Measurements from ENCODE around the gene ARSG. TPM values are rescaled to one million over a fixed set of nuclear protein-coding genes. Genes with fewer than 3 reads are reported as not detected.

Gene ARSG
- total and polyA plus RNA-seq, 2 of the 13 experiments (the other 11 are each of a cell fraction or from before 2014, with no cell fraction given), result 3.7 to 15.2 TPM

GRCh38 chr17:68455901-68456338, 164.6 kb downstream of the ARSG start (continued):
- TF ChIP-seq ARID3A (IDR thresholded peaks at IDR 0.05; ENCODE audit: low read depth, low read length), result peak; percentile 60; the same call in 1 of the 2 replicates
- TF ChIP-seq ZNF557 (CRISPR knock-in tag; IDR thresholded peaks at IDR 0.05), result no peak
- peak; percentile 44; the same call in 1 of the 2 replicates for TF ChIP-seq TCF7 (IDR thresholded peaks at IDR 0.05; ENCODE audit: low read depth)
- 0 out of 2 replicates have a peak, but pooled peaks have one; percentile 3 for TF ChIP-seq ZNF878 (CRISPR knock-in tag; IDR thresholded peaks at IDR 0.05)
- TF ChIP-seq NCOA2 (CRISPR knock-in tag; IDR thresholded peaks at IDR 0.05), result peak; percentile 46
- no peak for TF ChIP-seq ZNF446 (CRISPR knock-in tag; IDR thresholded peaks at IDR 0.05)
- no peak for TF ChIP-seq MYNN (CRISPR knock-in tag; IDR thresholded peaks at IDR 0.05; ENCODE audit: low read depth)
- peak; percentile 69 for TF ChIP-seq BCL6 (CRISPR knock-in tag; IDR thresholded peaks at IDR 0.05)
- peak in 1 of 2 experiments; percentile 30; a peak in 1 of 4 replicates for TF ChIP-seq EP300 (IDR thresholded peaks at IDR 0.05; ENCODE audit: low read depth in 2 of 2, low read length in 2 of 2)
- TF ChIP-seq EP300 (CRISPR knock-in tag; IDR thresholded peaks at IDR 0.05; ENCODE audit: borderline replicate concordance), result no peak
- peak in 1 of 2 experiments; percentile 76; a peak in 2 of 4 replicates for TF ChIP-seq ATF4 (CRISPR knock-in tag; IDR thresholded peaks at IDR 0.05)
- peak; percentile 35; the same call in 1 of the 2 replicates for TF ChIP-seq NR2C2 (CRISPR knock-in tag; IDR thresholded peaks at IDR 0.05; ENCODE audit: borderline replicate concordance)
- no peak for TF ChIP-seq ZNF788 (CRISPR knock-in tag; IDR thresholded peaks at IDR 0.05; ENCODE audit: borderline replicate concordance)
- 0 out of 2 replicates have a peak, but pooled peaks have one; percentile 10 for TF ChIP-seq FOXJ3 (CRISPR knock-in tag; IDR thresholded peaks at IDR 0.05; ENCODE audit: borderline replicate concordance)
- TF ChIP-seq CEBPB (IDR thresholded peaks at IDR 0.05; ENCODE audit: borderline replicate concordance, low read depth, low read length), result peak; percentile 96
- peak; percentile 64 for TF ChIP-seq ARID5B (CRISPR knock-in tag; IDR thresholded peaks at IDR 0.05)
- TF ChIP-seq, protein P1, sequence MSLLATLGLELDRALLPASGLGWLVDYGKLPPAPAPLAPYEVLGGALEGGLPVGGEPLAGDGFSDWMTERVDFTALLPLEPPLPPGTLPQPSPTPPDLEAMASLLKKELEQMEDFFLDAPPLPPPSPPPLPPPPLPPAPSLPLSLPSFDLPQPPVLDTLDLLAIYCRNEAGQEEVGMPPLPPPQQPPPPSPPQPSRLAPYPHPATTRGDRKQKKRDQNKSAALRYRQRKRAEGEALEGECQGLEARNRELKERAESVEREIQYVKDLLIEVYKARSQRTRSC (CRISPR knock-in tag; IDR thresholded peaks at IDR 0.05; ENCODE audit: low read depth), result no peak
- peak; percentile 18; the same call in 1 of the 2 replicates for TF ChIP-seq SMC3 (IDR thresholded peaks at IDR 0.05; ENCODE audit: low read length)
- 0 out of 2 replicates have a peak, but pooled peaks have one; percentile 17 for TF ChIP-seq ZNF331 (CRISPR knock-in tag; IDR thresholded peaks at IDR 0.05)
- TF ChIP-seq ZNF337 (CRISPR knock-in tag; IDR thresholded peaks at IDR 0.05; ENCODE audit: borderline replicate concordance, low read depth), result peak; percentile 7; the same call in 1 of the 2 replicates
- TF ChIP-seq SCMH1 (CRISPR knock-in tag; IDR thresholded peaks at IDR 0.05; ENCODE audit: borderline replicate concordance), result no peak
